A673 (cell line): ENCODE results near the gene C17orf50. TPM values are rescaled to one million over a fixed set of nuclear protein-coding genes. Genes with fewer than 3 reads are reported as not detected.

ENCODE experiments used
- BruUV-seq: library from RNA; stranded (reverse); fragments of 400-500 nt; replicated peaks from 2 replicates; lab custom pipeline; 2021; lab: Mats Ljungman, UMichigan
- CTCF ChIA-PET: fragments of 300-600 bp; sonication (Branson Sonifier 250); formaldehyde crosslinking; loops from one replicate; lab custom pipeline; 2022; ENCODE audit warnings: antibody characterized with exemption; lab: Charles Lee
- POLR2A ChIA-PET: fragments of 300-600 bp; sonication (Branson Sonifier 250); formaldehyde crosslinking; loops from one replicate; lab custom pipeline; 2022; ENCODE audit warnings: antibody characterized with exemption; ENCODE audit not compliant: low non-redundant PET; lab: Charles Lee
- DNase-seq: peaks from one replicate; pipeline ENCODE4 v3.0.0-alpha.2; 2015; ENCODE audit warnings: low spot score
- H3K27ac ChIP-seq: fragments of 200-600 bp; sonication (generic); 2 replicates; pipeline ENCODE4 v1.5.1; 2016; ENCODE audit warnings: mixed run types, low read depth, mild to moderate bottlenecking, mixed read lengths, antibody characterized with exemption, low read length; ENCODE audit not compliant: poor library complexity, severe bottlenecking
- H3K27me3 ChIP-seq: fragments of 200-600 bp; sonication (generic); replicated peaks from 2 replicates; pipeline ENCODE4 v1.6.1; 2017; ENCODE audit warnings: mixed run types, low read depth, mild to moderate bottlenecking, mixed read lengths, antibody characterized with exemption, low read length; ENCODE audit not compliant: insufficient read depth, poor library complexity
- H3K36me3 ChIP-seq: fragments of 200-600 bp; sonication (generic); 2 replicates; pipeline ENCODE4 v1.6.1; 2016; ENCODE audit warnings: mixed run types, mild to moderate bottlenecking, mixed read lengths, antibody characterized with exemption, low read length; ENCODE audit not compliant: insufficient read depth, poor library complexity, severe bottlenecking
- H3K4me1 ChIP-seq: fragments of 200-600 bp; sonication (generic); 2 replicates; pipeline ENCODE4 v1.6.1; 2017; ENCODE audit warnings: mixed run types, mild to moderate bottlenecking, mixed read lengths, antibody characterized with exemption, low read length; ENCODE audit not compliant: insufficient read depth, poor library complexity, severe bottlenecking
- H3K4me3 ChIP-seq: fragments of 200-600 bp; sonication (generic); 2 replicates; pipeline ENCODE4 v1.5.1; 2016; ENCODE audit warnings: low read depth, mixed run types, mild to moderate bottlenecking, mixed read lengths, low read length; ENCODE audit not compliant: poor library complexity, severe bottlenecking
- H3K9me3 ChIP-seq: fragments of 200-600 bp; sonication (generic); 2 replicates; pipeline ENCODE4 v1.6.1; 2016; ENCODE audit warnings: mixed run types, low read depth, mild to moderate bottlenecking, mixed read lengths, antibody characterized with exemption, low read length; ENCODE audit not compliant: poor library complexity, severe bottlenecking
- EZH2 ChIP-seq: fragments of 200-600 bp; sonication (generic); IDR thresholded peaks from 2 replicates; pipeline ENCODE4 v1.6.1; 2017; ENCODE audit warnings: borderline replicate concordance, low read depth, mild to moderate bottlenecking, mixed read lengths, antibody characterized with exemption, low read length; ENCODE audit not compliant: poor library complexity, severe bottlenecking
- intact Hi-C: fragments of 100-400 bp; cut with micrococcal nuclease; formaldehyde crosslinking; loops from one replicate; pipeline ENCODE4 v1.10.0; 2022; ENCODE audit not compliant: unreplicated experiment
- total RNA-seq: library from RNA; stranded (reverse); gene quantifications from 2 replicates; pipeline ENCODE4 v1.2.3, GENCODE V29; 2021
- TF ChIP-seq, protein P1 (sequence below): fragments of 300-800, 200-600 bp; sonication (generic); conservative IDR thresholded peaks from 2 replicates; pipeline ENCODE4 v1.5.1; 2017; ENCODE audit warnings: low read depth, mild to moderate bottlenecking, antibody characterized with exemption, low read length, moderate library complexity, mixed read lengths

Gene C17orf50
- total RNA-seq, 1 experiment from 2014 or later = not detected

DNA sequence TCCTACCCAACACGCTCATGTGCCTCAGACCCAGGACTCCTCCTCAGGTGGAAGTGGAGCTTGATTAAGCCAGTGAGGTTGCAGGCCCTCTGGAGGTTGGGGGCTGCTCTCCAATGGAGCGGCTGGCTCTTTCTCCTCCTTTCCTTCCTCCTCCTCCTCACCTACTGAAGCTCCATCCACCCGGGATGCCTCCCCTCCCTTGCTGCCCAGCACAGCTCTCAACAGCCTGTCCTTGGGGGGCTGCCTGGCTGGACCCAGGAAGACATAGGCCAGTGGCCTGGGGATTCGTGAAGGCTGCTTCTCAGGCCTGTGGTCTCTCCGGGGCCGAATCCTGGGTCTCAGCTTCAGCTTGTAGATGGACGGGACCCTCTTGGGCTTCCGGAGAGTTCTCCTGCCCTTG lies 15.9 kb upstream of the C17orf50 start:
- BruUV-seq = no TSS peak
- Histone ChIP-seq H3K36me3 (no peaks in the 10 kb centered on the region), H3K27ac (no peak overlapping the region), H3K9me3 (no peaks in the 10 kb centered on the region), H3K4me3 (no peak overlapping the region), H3K4me1 (no peaks in the 10 kb centered on the region), H3K27me3 (no peaks in the 10 kb centered on the region)
- no peak for DNase-seq
- intact Hi-C loops = loop anchor here (5.0 to 10.0 kb wide), 3 partner anchors 203 to 573 kb away; no protein-coding TSS in a partner anchor
- CTCF ChIA-PET = interaction anchor here (0.6 kb wide), 1 partner anchor 155 kb away, joined by 3 read pairs; no protein-coding TSS in a partner anchor
- TF ChIP-seq, protein P1, sequence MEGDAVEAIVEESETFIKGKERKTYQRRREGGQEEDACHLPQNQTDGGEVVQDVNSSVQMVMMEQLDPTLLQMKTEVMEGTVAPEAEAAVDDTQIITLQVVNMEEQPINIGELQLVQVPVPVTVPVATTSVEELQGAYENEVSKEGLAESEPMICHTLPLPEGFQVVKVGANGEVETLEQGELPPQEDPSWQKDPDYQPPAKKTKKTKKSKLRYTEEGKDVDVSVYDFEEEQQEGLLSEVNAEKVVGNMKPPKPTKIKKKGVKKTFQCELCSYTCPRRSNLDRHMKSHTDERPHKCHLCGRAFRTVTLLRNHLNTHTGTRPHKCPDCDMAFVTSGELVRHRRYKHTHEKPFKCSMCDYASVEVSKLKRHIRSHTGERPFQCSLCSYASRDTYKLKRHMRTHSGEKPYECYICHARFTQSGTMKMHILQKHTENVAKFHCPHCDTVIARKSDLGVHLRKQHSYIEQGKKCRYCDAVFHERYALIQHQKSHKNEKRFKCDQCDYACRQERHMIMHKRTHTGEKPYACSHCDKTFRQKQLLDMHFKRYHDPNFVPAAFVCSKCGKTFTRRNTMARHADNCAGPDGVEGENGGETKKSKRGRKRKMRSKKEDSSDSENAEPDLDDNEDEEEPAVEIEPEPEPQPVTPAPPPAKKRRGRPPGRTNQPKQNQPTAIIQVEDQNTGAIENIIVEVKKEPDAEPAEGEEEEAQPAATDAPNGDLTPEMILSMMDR = no peak
- TF ChIP-seq EZH2 = no peak
- POLR2A ChIA-PET = no interaction called here

DNA sequence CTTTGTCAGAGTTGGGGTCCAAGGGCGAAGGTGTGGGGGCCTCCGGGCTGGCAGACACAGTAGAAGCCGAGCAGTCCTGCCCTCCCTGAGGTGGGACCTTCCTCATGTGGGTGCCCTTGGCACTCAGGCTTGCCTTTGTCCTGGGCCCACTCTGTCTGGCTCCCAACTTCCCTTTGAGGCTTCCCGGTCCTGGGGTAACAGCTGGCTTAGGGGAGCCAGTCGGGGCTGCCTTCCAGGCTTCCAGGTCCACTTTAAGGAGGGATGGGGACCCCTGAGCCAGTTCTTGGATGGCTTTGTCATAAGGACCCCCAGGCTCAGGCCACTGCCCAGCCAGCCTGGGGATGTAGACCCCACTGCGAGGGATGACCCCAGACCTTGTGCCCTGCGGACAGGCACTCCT lies 15.4 kb upstream of the C17orf50 start:
- no peaks in the 10 kb centered on the region for H3K27me3 ChIP-seq
- POLR2A ChIA-PET = no interaction called here

DNA sequence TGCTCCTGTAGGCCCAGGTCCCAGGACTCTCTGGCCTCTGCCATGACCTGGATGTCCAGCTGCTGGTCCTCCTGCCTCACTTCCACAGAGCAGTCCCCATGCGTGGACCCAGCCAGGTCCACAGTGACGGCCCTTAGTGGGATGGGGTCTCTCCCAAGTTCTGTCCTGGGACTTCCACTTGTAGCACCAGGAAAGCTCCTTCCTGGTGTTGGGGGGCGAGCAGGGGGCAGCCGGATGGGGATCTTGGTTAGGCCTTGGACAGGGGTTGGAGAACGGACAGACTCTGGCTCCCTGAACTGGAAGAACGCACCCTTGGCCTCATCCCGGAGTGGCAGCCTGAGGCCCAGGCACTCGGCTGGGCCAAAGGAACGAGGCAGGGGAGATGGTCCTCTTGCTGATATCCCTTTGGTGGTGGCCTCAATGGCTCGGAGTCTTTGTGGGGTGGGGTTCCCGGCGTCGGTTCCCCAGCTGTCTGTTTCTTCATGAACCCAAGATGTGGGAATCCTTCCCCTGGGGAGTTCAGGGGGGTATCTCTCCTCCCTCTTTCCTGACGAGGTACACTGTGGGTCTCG lies 14.9 kb upstream of the C17orf50 start:
- TF ChIP-seq, protein P1 = no peak
- no peak for TF ChIP-seq EZH2
- DNase-seq = no peak
- ChIA-PET CTCF (no interaction called here), POLR2A (no interaction called here)
- intact Hi-C loops = loop anchor here (2.0 to 10.0 kb wide), 4 partner anchors 133 to 574 kb away; no protein-coding TSS in a partner anchor
- Histone ChIP-seq H3K4me1 (no peaks in the 10 kb centered on the region), H3K4me3 (no peak overlapping the region), H3K27ac (no peak overlapping the region), H3K9me3 (no peaks in the 10 kb centered on the region), H3K27me3 (no peaks in the 10 kb centered on the region), H3K36me3 (no peaks in the 10 kb centered on the region)
- no TSS peak for BruUV-seq

More for the DNA sequence above, 15.4 kb upstream of the C17orf50 start:
- intact Hi-C loops = loop anchor here (5.0 to 10.0 kb wide), 3 partner anchors 203 to 573 kb away; no protein-coding TSS in a partner anchor
- no TSS peak for BruUV-seq
- H3K9me3 ChIP-seq = no peaks in the 10 kb centered on the region
- no peak for TF ChIP-seq EZH2
- TF ChIP-seq, protein P1 = no peak
- H3K36me3 ChIP-seq = no peaks in the 10 kb centered on the region
- CTCF ChIA-PET = no interaction called here
- H3K4me3 ChIP-seq = no peak overlapping the region
- no peak overlapping the region for H3K27ac ChIP-seq
- no peaks in the 10 kb centered on the region for H3K4me1 ChIP-seq
- DNase-seq = no peak
